Activated CD4-positive, alpha-beta memory T cell treated with anti-CD3 and anti-CD28 coated beads, Interleukin-2, amount 10 ng/mL, durations not matched to agents 7 days and 5 days (primary cell): ENCODE measurements around the gene PROKR1. TPM values are rescaled to one million over a fixed set of nuclear protein-coding genes. Genes with fewer than 3 reads are reported as not detected.
"Not testable (repeated sequence)": the region's sequence is repeated elsewhere in the genome, so short reads cannot be mapped to it uniquely, and the experiment has no call there.

Source experiments
- CTCF ChIA-PET: fragments of 350-600 bp; sonication (Branson Sonifier 250); formaldehyde crosslinking; loops from one replicate; lab custom pipeline; 2021; ENCODE audit warnings: antibody characterized with exemption, inconsistent platforms; lab: Charles Lee
- POLR2A ChIA-PET: fragments of 350-600 bp; sonication (Branson Sonifier 250); formaldehyde crosslinking; loops from one replicate; lab custom pipeline; 2021; ENCODE audit warnings: antibody characterized with exemption; lab: Charles Lee
- DNase-seq: peaks from one replicate; pipeline ENCODE4 v3.0.0-alpha.2; 2020
- H3K27ac Mint-ChIP-seq: one replicate; pipeline ENCODE4 v1.8.0; 2021; ENCODE audit warnings: mild to moderate bottlenecking, mixed read lengths
- H3K27me3 Mint-ChIP-seq: one replicate; pipeline ENCODE4 v1.8.0; 2021; ENCODE audit warnings: mixed read lengths
- H3K36me3 Mint-ChIP-seq: one replicate; pipeline ENCODE4 v1.8.0; 2021; ENCODE audit warnings: low read depth, mixed read lengths
- H3K4me1 Mint-ChIP-seq: one replicate; pipeline ENCODE4 v1.8.0; 2021; ENCODE audit warnings: mixed read lengths
- H3K4me3 Mint-ChIP-seq: one replicate; pipeline ENCODE4 v1.8.0; 2021; ENCODE audit warnings: mild to moderate bottlenecking, mixed read lengths
- H3K9me3 Mint-ChIP-seq: one replicate; pipeline ENCODE4 v1.8.0; 2021; ENCODE audit warnings: mixed read lengths
- total RNA-seq, 2 experiments: library from RNA; stranded (reverse); gene quantifications; one replicate each; pipeline ENCODE4 v1.2.3, GENCODE V29; 2021

The PROKR1 gene
- total RNA-seq, 2 experiments from 2014 or later = not detected

DNA sequence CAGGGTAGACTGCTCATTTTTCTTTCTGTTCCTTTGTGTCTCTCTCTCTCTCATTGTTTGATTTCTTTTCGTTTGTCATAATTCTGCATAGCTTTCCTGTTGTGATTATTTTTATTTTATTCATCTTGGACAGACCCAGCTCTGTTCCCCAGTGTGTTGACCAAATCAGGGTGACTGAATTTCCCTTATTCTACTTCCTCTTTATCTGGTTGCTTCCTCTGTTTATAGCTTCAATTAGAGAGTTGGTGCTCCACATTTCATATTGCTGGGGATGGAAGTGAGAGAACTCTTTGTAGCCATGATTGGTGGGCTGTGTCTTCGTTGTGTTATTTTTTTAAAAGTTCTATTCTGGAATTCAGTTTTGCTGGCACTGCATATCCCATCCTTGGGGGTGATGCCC lies 19.1 kb downstream of the PROKR1 start:
- Mint-ChIP-seq H3K4me1 (peaks cover 5% of the 10 kb centered on the region), H3K36me3 (peaks cover 3% of the 10 kb centered on the region)

DNA sequence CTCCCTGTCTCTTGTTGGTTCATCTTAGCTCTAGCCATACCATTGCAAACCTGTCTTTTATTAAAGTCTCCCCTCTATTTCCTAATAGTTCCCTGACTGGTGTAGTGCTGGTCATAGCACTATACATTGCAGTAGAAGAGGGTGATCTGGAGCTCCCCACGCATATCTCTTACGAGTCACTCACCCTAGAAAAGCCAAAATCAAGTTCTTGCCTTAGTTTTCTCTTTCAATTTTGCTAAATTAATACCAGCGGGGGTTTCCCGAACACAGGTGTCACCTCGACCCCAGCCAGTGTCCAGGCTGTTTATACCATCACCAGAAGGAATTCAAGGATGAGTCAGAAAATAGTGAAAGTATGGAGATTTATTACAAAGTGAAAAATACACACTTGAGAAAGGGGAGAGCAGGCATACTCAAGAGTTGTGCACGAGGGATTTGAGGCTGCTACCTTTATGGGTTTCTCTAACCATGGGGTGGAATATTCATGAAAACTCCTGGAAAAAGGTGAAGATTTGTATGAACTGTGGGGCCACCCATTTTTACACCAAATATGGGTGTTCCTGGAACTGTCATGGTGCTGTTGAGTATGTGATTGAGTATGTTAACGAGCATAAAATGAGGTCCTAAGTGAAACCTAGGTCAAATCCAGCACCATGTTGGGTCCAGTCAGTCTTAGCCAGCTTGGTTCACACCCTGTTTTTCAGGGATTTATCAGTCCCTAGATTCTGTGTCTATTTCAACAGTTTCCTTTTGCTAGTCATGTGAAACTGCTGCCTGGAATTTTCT lies 20.2 kb downstream of the PROKR1 start:
- ChIA-PET CTCF (interaction anchor here (0.9 kb wide), 2 partner anchors 68 to 176 kb away, joined by 3 read pairs; no protein-coding TSS in a partner anchor), POLR2A (no interaction called here)
- H3K27me3 Mint-ChIP-seq = peaks cover 53% of the 10 kb centered on the region
- H3K27ac Mint-ChIP-seq = no peak overlapping the region
- peaks cover 5% of the 10 kb centered on the region for H3K4me1 Mint-ChIP-seq
- no peak overlapping the region for H3K4me3 Mint-ChIP-seq
- no peak for DNase-seq
- peaks cover 2% of the 10 kb centered on the region for H3K9me3 Mint-ChIP-seq
- H3K36me3 Mint-ChIP-seq = peaks cover 3% of the 10 kb centered on the region

More for the DNA sequence above, 19.1 kb downstream of the PROKR1 start:
- DNase-seq = no peak
- ChIA-PET POLR2A (interaction anchor here (1.0 kb wide), 1 partner anchor 9 kb away, joined by 3 read pairs; no protein-coding TSS in a partner anchor), CTCF (no interaction called here)
- Mint-ChIP-seq H3K27ac (no peak overlapping the region), H3K9me3 (peaks cover 2% of the 10 kb centered on the region), H3K27me3 (peaks cover 56% of the 10 kb centered on the region), H3K4me3 (no peak overlapping the region)

DNA sequence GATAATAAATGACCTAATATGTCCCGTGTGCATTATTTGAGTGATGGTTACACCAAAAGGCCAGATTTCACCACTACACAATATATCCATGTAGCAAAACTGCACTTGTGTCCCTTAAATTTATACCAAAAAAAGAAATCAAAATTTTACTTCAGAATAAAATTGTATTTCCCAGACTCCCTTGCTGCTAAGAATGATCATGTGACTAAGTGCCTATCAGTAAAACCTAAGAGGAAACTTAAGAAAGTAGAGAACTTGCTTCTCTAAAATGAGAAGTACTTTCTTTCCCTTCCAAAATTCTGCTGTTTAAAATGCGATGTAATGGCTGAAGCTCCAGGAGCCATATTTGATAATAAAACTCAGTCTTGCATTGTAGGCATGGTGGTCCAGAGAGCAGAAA lies 24.0 kb downstream of the PROKR1 start:
- CTCF ChIA-PET = no interaction called here
- POLR2A ChIA-PET = no interaction called here
- H3K4me3 Mint-ChIP-seq = no peak overlapping the region

DNA sequence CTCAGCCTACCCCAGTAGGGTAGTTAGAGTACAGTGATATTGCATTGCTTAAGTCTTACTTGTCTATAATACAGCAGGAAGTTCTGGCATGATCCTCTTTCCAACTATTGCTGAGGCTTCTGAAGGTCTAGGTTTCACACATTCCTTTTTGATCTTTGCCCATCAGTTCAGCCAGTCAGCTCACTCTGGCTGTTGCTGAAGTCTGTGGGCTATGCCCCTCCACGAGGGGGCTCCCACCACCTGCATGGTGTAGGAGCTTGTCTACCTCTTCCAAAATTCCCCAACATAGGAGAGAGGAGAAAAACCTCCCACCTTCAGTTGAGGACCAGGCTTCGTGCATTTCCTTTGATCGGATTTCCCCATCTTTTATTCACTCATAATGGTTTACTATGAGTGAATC lies 26.3 kb downstream of the PROKR1 start:
- H3K4me3 Mint-ChIP-seq = no peak overlapping the region
- DNase-seq = no peak
- CTCF ChIA-PET = interaction anchor here (2.0 kb wide), 1 partner anchor 40 kb away, joined by 5 read pairs; no protein-coding TSS in a partner anchor

More for the DNA sequence above, 24.0 kb downstream of the PROKR1 start:
- H3K27me3 Mint-ChIP-seq = peaks cover 58% of the 10 kb centered on the region
- peaks cover 2% of the 10 kb centered on the region for H3K9me3 Mint-ChIP-seq
- H3K4me1 Mint-ChIP-seq = peaks cover 5% of the 10 kb centered on the region
- DNase-seq = no peak
- peaks cover 3% of the 10 kb centered on the region for H3K36me3 Mint-ChIP-seq
- H3K27ac Mint-ChIP-seq = no peak overlapping the region

DNA sequence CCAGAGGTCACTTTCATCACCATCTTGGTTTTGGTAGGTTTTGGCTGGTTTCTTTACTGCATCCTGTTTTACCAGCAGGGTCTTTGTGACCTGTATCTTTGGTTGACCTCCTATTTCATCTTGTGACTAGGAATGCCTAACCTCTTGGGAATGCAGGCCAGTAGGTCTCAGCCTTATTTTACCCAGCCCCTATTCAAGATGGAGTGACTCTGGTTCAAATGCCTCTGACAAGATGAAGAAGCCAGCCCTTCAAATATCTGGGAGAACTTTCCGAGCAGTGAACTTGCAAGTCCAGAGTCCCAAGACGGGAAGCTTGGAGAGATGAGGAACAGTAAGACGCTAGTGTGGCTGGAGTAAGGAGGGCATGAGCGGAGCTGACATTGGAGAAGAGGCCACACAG lies 28.6 kb downstream of the PROKR1 start:
- CTCF ChIA-PET = no interaction called here

More for the DNA sequence above, 26.3 kb downstream of the PROKR1 start:
- H3K27ac Mint-ChIP-seq = no peak overlapping the region
- no peaks in the 10 kb centered on the region for H3K4me1 Mint-ChIP-seq
- POLR2A ChIA-PET = no interaction called here
- no peaks in the 10 kb centered on the region for H3K36me3 Mint-ChIP-seq
- H3K27me3 Mint-ChIP-seq = peaks cover 52% of the 10 kb centered on the region
- H3K9me3 Mint-ChIP-seq = peaks cover 2% of the 10 kb centered on the region

DNA sequence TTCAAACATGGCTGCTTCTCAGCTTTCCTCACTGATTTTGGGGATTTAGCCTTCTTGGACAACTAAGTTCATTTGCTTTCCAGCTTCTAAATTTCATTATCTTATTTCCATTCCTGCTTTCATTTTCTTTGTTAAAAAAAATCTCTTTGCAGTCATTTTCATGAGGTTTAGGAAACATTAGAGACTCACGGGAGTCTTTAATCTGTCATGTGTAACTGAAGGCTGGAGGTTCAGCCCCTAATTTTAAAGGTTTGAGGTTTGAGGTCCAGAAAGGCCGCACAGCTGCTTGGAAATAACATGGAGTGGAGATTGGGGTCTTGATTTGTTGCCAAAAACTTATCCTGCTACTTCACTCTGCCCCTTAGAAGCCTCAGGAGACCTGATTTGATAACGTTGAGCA lies 30.3 kb downstream of the PROKR1 start:
- Mint-ChIP-seq H3K27ac (no peak overlapping the region), H3K4me3 (no peak overlapping the region), H3K9me3 (peaks cover 9% of the 10 kb centered on the region), H3K4me1 (no peaks in the 10 kb centered on the region), H3K27me3 (peaks cover 39% of the 10 kb centered on the region), H3K36me3 (peaks cover 3% of the 10 kb centered on the region)
- CTCF ChIA-PET = no interaction called here
- DNase-seq = no peak
- POLR2A ChIA-PET = no interaction called here

More for the DNA sequence above, 28.6 kb downstream of the PROKR1 start:
- peaks cover 9% of the 10 kb centered on the region for H3K9me3 Mint-ChIP-seq
- H3K4me1 Mint-ChIP-seq = no peaks in the 10 kb centered on the region
- no peak overlapping the region for H3K27ac Mint-ChIP-seq
- POLR2A ChIA-PET = no interaction called here
- H3K4me3 Mint-ChIP-seq = no peak overlapping the region
- DNase-seq = no peak
- peaks cover 3% of the 10 kb centered on the region for H3K36me3 Mint-ChIP-seq
- H3K27me3 Mint-ChIP-seq = peaks cover 46% of the 10 kb centered on the region

DNA sequence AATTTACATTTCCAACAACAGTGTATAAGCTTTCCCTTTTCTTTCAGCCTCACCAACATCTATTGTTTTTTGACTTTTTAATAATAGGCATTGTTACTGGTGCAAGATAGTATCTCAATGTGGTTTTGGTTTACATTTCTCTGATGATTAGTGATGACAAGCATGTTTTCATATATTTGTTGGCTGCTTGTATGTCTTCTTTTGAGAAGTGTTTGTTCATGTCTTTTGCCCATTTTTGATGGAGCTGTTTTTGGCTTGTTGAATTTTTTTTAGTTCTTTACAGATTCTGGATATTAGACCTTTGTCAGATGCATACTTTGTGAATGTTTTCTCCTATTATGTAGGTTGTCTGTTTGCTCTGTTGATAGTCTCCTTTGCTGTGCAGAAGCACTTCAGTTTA lies 32.1 kb downstream of the PROKR1 start:
- H3K9me3 Mint-ChIP-seq = peaks cover 9% of the 10 kb centered on the region
- H3K27me3 Mint-ChIP-seq = peaks cover 31% of the 10 kb centered on the region
- ChIA-PET CTCF (no interaction called here), POLR2A (no interaction called here)
- no peak for DNase-seq
- H3K4me3 Mint-ChIP-seq = no peak overlapping the region
- no peaks in the 10 kb centered on the region for H3K4me1 Mint-ChIP-seq
- peaks cover 5% of the 10 kb centered on the region for H3K36me3 Mint-ChIP-seq
- no peak overlapping the region for H3K27ac Mint-ChIP-seq

DNA sequence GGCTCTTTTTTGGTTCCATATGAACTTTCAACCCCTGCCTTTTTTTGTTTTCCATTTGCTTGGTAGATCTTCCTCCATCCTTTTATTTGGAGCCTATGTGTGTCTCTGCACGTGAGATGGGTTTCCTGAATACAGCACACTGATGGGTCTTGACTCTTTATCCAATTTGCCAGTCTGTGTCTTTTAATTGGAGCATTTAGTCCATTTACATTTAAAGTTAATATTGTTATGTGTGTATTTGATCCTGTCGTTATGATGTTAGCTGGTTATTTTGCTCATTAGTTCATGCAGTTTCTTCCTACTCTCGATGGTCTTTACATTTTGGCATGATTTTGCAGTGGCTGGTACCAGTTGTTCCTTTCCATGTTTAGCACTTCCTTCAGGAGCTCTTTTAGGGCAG lies 34.5 kb downstream of the PROKR1 start:
- H3K4me1 Mint-ChIP-seq, POLR2A ChIA-PET, CTCF ChIA-PET, H3K36me3 Mint-ChIP-seq, H3K4me3 Mint-ChIP-seq, H3K27ac Mint-ChIP-seq, DNase-seq: not testable (repeated sequence)
- H3K27me3 Mint-ChIP-seq = peaks cover 37% of the 10 kb centered on the region
- H3K9me3 Mint-ChIP-seq = peaks cover 16% of the 10 kb centered on the region

DNA sequence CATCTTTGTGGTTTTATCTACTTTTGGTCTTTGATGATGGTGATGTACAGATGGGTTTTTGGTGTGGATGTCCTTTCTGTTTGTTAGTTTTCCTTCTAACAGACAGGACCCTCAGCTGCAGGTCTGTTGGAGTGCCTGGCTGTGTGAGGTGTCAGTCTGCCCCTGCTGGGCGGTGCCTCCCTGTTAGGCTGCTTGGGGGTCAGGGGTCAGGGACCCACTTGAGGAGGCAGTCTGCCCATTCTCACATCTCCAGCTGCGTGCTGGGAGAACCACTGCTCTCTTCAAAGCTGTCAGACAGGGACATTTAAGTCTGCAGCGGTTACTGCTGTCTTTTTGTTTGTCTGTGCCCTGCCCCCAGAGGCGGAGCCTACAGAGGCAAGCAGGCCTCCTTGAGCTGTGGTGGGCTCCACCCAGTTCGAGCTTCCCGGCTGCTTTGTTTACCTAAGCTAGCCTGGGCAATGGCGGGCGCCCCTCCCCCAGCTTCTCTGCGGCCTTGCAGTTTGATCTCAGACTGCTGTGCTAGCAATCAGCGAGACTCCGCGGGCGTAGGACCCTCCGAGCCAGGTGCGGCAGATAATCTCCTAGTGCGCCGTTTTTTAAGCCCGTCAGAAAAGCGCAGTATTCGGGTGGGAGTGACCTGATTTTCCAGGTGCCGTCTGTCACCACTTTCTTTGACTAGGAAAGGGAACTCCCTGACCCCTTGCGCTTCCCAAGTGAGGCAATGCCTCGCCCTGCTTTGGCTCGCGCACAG lies 36.0 kb downstream of the PROKR1 start:
- peaks cover 16% of the 10 kb centered on the region for H3K9me3 Mint-ChIP-seq
- H3K36me3 Mint-ChIP-seq, H3K4me1 Mint-ChIP-seq, POLR2A ChIA-PET: not testable (repeated sequence)
- peak overlapping the region; percentile 51 for H3K27ac Mint-ChIP-seq
- H3K4me3 Mint-ChIP-seq = peak overlapping the region; percentile 52
- CTCF ChIA-PET = interaction anchor here (1.3 to 1.9 kb wide), 3 partner anchors 11 to 245 kb away, joined by 3 to 6 read pairs (median 4); no protein-coding TSS in a partner anchor
- H3K27me3 Mint-ChIP-seq = peaks cover 31% of the 10 kb centered on the region
- peak; percentile 30 for DNase-seq

DNA sequence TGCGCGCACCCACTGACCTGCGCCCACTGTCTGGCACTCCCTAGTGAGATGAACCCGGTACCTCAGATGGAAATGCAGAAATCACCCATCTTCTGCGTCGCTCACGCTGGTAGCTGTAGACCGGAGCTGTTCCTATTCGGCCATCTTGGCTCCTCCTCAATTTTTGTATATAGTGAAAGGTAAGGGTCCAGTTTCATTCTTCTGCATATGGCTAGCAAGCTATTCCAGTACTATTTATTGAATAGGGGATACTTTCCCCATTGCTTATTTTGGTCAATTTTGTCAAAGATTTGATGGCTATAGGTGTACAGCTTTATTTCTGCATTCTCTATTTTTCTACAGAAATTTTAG lies 36.5 kb downstream of the PROKR1 start:
- Mint-ChIP-seq H3K27me3 (peaks cover 28% of the 10 kb centered on the region), H3K4me3 (peak overlapping the region; percentile 52), H3K27ac (peak overlapping the region; percentile 51), H3K9me3 (peaks cover 16% of the 10 kb centered on the region)
- POLR2A ChIA-PET, H3K36me3 Mint-ChIP-seq, H3K4me1 Mint-ChIP-seq, DNase-seq: not testable (repeated sequence)
- CTCF ChIA-PET = interaction anchor here (1.3 to 1.9 kb wide), 3 partner anchors 11 to 245 kb away, joined by 3 to 6 read pairs (median 4); no protein-coding TSS in a partner anchor

DNA sequence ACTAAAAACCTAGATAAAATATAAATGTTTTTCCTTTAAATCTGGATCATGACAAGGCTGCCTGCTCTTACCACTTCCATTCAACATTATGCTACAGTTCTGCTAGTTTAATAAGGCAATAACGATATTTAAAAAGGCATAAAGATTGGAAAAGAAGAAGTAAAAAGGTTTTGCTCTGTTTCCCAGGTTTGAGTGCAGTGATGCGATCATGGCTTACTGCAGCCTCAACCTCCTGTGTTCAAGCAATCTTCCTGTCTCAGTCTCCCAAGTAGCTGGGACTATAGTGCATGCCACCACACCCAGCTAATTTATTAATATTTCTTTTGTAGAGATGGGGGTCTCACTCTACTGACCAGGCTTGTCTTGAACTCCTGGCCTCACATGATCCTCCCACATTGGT lies 40.8 kb downstream of the PROKR1 start:
- H3K27me3 Mint-ChIP-seq = peaks cover 20% of the 10 kb centered on the region
- POLR2A ChIA-PET = no interaction called here

DNA sequence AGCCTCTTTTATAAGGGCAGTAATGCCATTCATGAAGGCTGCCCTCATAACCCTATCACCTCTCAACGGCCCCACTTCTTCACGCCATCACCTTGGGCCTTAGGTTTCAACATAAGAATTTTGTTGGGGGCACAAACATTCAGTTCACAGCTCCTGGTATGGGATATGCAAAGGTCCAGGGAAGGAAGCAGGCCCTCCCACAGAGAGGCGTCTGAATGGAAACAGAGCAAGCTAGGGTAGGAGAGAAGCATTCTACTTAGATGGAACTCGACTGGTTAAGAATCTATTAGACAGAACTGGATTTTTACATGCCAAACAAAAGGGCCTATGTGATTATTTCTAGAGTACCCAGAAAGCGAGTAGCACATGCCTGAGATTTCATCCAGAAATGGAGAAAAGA lies 42.8 kb downstream of the PROKR1 start:
- POLR2A ChIA-PET = no interaction called here
- Mint-ChIP-seq H3K27ac (no peak overlapping the region), H3K36me3 (no peaks in the 10 kb centered on the region), H3K4me3 (no peak overlapping the region), H3K27me3 (peaks cover 13% of the 10 kb centered on the region), H3K4me1 (peaks cover 18% of the 10 kb centered on the region), H3K9me3 (peaks cover 1% of the 10 kb centered on the region)
- CTCF ChIA-PET = no interaction called here
- no peak for DNase-seq

More for the DNA sequence above, 40.8 kb downstream of the PROKR1 start:
- DNase-seq = no peak
- Mint-ChIP-seq H3K4me1 (peaks cover 4% of the 10 kb centered on the region), H3K27ac (no peak overlapping the region), H3K36me3 (no peaks in the 10 kb centered on the region), H3K9me3 (peaks cover 7% of the 10 kb centered on the region), H3K4me3 (no peak overlapping the region)
- CTCF ChIA-PET = interaction anchor here (0.6 kb wide), 1 partner anchor 25 kb away, joined by 3 read pairs; no protein-coding TSS in a partner anchor

DNA sequence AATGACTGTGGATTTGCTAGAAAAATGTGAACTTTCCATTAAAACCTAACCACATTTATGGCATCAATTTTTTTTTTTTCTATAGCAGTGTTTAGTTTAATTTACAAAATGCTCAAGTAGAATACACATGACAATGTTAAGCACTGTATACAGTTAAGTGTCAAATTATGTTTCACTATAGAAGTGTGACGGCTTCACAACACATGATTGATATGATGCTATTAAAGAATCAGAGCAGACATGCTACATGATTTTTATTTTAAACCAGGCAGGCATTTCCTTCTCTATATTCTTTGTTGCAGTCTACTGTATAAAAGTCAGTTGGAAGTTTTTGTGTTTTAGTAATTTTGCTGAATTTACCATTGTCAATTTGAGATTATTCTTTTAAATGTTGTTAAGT lies 43.6 kb downstream of the PROKR1 start:
- CTCF ChIA-PET = no interaction called here

More for the DNA sequence above, 43.6 kb downstream of the PROKR1 start:
- no peak for DNase-seq
- no peak overlapping the region for H3K4me3 Mint-ChIP-seq
- POLR2A ChIA-PET = no interaction called here
- no peaks in the 10 kb centered on the region for H3K36me3 Mint-ChIP-seq
- H3K27me3 Mint-ChIP-seq = peaks cover 7% of the 10 kb centered on the region
- no peak overlapping the region for H3K27ac Mint-ChIP-seq
- no peaks in the 10 kb centered on the region for H3K9me3 Mint-ChIP-seq
- peaks cover 21% of the 10 kb centered on the region for H3K4me1 Mint-ChIP-seq
